ENCODE data around the gene APOBEC3C. TPM values are rescaled to one million over a fixed set of nuclear protein-coding genes. Genes with fewer than 3 reads are reported as not detected.
"Not testable (repeated sequence)": the region's sequence is repeated elsewhere in the genome, so short reads cannot be mapped to it uniquely, and the experiment has no call there.

The APOBEC3C gene
- total RNA-seq, 1 experiment from 2014 or later: 32.1 TPM

DNA sequence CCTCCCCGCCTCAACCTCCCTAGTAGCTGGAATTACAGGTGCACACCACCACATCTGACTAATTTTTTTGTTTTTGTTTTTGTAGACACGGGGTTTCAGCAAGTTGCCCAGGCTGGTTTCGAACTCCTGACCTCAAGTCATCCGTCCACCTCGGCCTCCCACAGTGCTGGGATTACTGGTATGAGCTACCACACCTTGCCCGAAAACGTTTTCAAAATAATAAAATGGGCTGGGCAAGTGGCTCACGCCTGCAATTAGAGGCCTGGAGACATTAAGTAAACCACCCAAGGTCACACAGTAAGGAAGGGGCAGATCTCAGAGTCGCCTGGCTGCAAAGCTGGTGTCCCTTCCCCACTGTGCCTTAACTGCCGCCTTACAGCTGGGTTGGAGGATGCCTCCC is 33.5 kb upstream of the APOBEC3C start:
- not testable (repeated sequence) for H2AK5ac ChIP-seq (ENCODE audit: insufficient read length, low read length); H3K18ac ChIP-seq (ENCODE audit: insufficient read length, low read depth, low read length); DNase-seq; H4K8ac ChIP-seq (replicated peaks; ENCODE audit: insufficient read length, low read depth, low read length); H3K27me3 ChIP-seq (ENCODE audit: insufficient read depth, low read length); H3K4ac ChIP-seq (ENCODE audit: low read depth, low read length); H4K5ac ChIP-seq (ENCODE audit: insufficient read length, low read depth, low read length); H2AFZ ChIP-seq (ENCODE audit: low read length); H3K4me3 Mint-ChIP-seq; H3K9ac ChIP-seq (ENCODE audit: extremely low read depth, insufficient read length, low read length); H3K27ac Mint-ChIP-seq; H3K4me1 ChIP-seq (ENCODE audit: insufficient read depth, low read length); H3K4me2 ChIP-seq (ENCODE audit: insufficient read depth, insufficient read length, low read length); H3K79me1 ChIP-seq (ENCODE audit: insufficient read depth, low read depth, low read length, poor library complexity, severe bottlenecking); H2BK5ac ChIP-seq (ENCODE audit: insufficient read length, low read length); H4K20me1 ChIP-seq (ENCODE audit: control insufficient read depth, insufficient read depth, insufficient read length); H3K23me2 ChIP-seq (ENCODE audit: insufficient read length, low read depth, low read length, poor library complexity, severe bottlenecking); H3K23ac ChIP-seq (ENCODE audit: insufficient read length, low read depth, low read length); H3K27ac ChIP-seq (ENCODE audit: insufficient read length, low read depth, low read length); H3K9me3 ChIP-seq (ENCODE audit: control insufficient read depth, low read depth, low read length); H3K79me2 ChIP-seq (ENCODE audit: insufficient read depth, low read length); H2BK15ac ChIP-seq (ENCODE audit: low read depth, low read length); H3K56ac ChIP-seq (ENCODE audit: insufficient read length, low read depth, low read length); H3T11ph ChIP-seq (ENCODE audit: low read length); H4K91ac ChIP-seq (ENCODE audit: insufficient read length, low read depth, low read length); H2BK12ac ChIP-seq (ENCODE audit: insufficient read length, low read depth, low read length); H2BK120ac ChIP-seq (ENCODE audit: low read depth, low read length, poor library complexity, severe bottlenecking); H3K14ac ChIP-seq (ENCODE audit: insufficient read depth, low read length)
- peak overlapping the region; percentile 1 for H2BK20ac ChIP-seq (ENCODE audit: low read depth, low read length, poor library complexity, severe bottlenecking)
- H3K9me3 Mint-ChIP-seq: peaks cover 52 to 56% of the 10 kb centered on the region in 2 experiments
- WGBS (ENCODE audit: extremely low coverage, insufficient read length, low lambda C conversion rate): no CpG with 5 or more reads among the region's 10 CpGs
- H3K36me3 Mint-ChIP-seq (ENCODE audit: insufficient read depth in 1 of 3, low read depth in 3 of 3): peaks cover 18 to 47% (median 35%) of the 10 kb centered on the region in 3 experiments
- peaks cover 15% of the 10 kb centered on the region for H3K27me3 Mint-ChIP-seq (ENCODE audit: low read depth)
- peaks cover 21 to 22% of the 10 kb centered on the region in 2 experiments for H3K4me1 Mint-ChIP-seq
